ENCODE data around the gene GIMAP6. TPM values are rescaled to one million over a fixed set of nuclear protein-coding genes. Genes with fewer than 3 reads are reported as not detected.
"Not testable (repeated sequence)": the region's sequence is repeated elsewhere in the genome, so short reads cannot be mapped to it uniquely, and the experiment has no call there.

GIMAP6 gene
- total and polyA plus RNA-seq, 8 donors: 19.4 to 52.7 (median 28.6) TPM

DNA sequence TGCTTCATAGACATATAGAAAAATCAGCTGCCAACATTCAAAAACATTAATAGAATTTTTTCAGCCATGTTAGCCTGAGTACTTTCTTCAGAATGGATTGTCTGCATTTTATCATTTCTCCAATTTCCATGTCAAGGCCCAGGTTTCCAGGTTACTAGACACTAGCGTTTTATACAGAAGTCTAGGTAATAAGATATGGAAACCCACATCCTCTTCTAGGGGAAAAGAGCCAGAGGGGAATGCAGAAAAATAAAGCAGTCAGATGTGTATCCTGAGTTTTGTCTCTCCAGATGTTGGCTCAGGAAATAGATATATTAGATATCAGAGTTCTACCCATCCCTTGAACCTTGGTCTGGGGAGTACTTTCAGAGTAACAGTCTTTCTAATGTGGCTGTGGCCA lies 44.6 kb downstream of the GIMAP6 start:
- TF ChIP-seq, protein P1, sequence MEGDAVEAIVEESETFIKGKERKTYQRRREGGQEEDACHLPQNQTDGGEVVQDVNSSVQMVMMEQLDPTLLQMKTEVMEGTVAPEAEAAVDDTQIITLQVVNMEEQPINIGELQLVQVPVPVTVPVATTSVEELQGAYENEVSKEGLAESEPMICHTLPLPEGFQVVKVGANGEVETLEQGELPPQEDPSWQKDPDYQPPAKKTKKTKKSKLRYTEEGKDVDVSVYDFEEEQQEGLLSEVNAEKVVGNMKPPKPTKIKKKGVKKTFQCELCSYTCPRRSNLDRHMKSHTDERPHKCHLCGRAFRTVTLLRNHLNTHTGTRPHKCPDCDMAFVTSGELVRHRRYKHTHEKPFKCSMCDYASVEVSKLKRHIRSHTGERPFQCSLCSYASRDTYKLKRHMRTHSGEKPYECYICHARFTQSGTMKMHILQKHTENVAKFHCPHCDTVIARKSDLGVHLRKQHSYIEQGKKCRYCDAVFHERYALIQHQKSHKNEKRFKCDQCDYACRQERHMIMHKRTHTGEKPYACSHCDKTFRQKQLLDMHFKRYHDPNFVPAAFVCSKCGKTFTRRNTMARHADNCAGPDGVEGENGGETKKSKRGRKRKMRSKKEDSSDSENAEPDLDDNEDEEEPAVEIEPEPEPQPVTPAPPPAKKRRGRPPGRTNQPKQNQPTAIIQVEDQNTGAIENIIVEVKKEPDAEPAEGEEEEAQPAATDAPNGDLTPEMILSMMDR (IDR thresholded peaks at IDR 0.05): no peak
- H3K4me3 ChIP-seq: no peak overlapping the region
- ATAC-seq: no peak
- H3K9me3 ChIP-seq: peaks cover 0 to 10% of the 10 kb centered on the region in 2 donors
- H3K4me1 ChIP-seq: peaks cover 0 to 32% of the 10 kb centered on the region in 2 donors
- no peaks in the 10 kb centered on the region for H3K36me3 ChIP-seq
- intact Hi-C loops (cut with DNase I): no loop called here
- no peak for DNase-seq
- H3K27me3 ChIP-seq: no peaks in the 10 kb centered on the region
- H3K27ac ChIP-seq: peak overlapping the region; percentile 50 to 83

- TF ChIP-seq, protein P1 (IDR thresholded peaks at IDR 0.05): no peak
- peaks cover 0 to 32% of the 10 kb centered on the region in 2 donors for H3K4me1 ChIP-seq
- H3K9me3 ChIP-seq: peaks cover 0 to 4% of the 10 kb centered on the region in 2 donors
- ATAC-seq: peak; percentile 81
- peak overlapping the region; percentile 50 to 83 for H3K27ac ChIP-seq
- H3K27me3 ChIP-seq: no peaks in the 10 kb centered on the region
- H3K36me3 ChIP-seq: no peaks in the 10 kb centered on the region
- DNase-seq: peak in 1 of 4 donors; percentile 16
- no peak overlapping the region for H3K4me3 ChIP-seq
- intact Hi-C loops (cut with DNase I): no loop called here
Observed at GRCh38 chr7:150586785-150587152, 45.4 kb downstream of the GIMAP6 start.

- DNase-seq (no peak), ATAC-seq (peak; percentile 84)
- Histone ChIP-seq H3K27me3 (no peaks in the 10 kb centered on the region), H3K4me1 (peaks cover 0 to 32% of the 10 kb centered on the region in 2 donors), H3K27ac (peak overlapping the region; percentile 3 to 83), H3K9me3 (peaks cover 0 to 7% of the 10 kb centered on the region in 2 donors), H3K4me3 (no peak overlapping the region), H3K36me3 (no peaks in the 10 kb centered on the region)
- TF ChIP-seq, protein P1 (IDR thresholded peaks at IDR 0.05): no peak
- intact Hi-C loops (cut with DNase I): no loop called here
Observed at GRCh38 chr7:150586068-150586784, 46.0 kb downstream of the GIMAP6 start.

- Histone ChIP-seq H3K4me3 (no peak overlapping the region), H3K27me3 (no peaks in the 10 kb centered on the region), H3K27ac (peak overlapping the region in 1 of 2 donors; percentile 83), H3K36me3 (no peaks in the 10 kb centered on the region), H3K4me1 (peaks cover 0 to 38% of the 10 kb centered on the region in 2 donors), H3K9me3 (peaks cover 0 to 11% of the 10 kb centered on the region in 2 donors)
- TF ChIP-seq, protein P1 (IDR thresholded peaks at IDR 0.05): no peak
- intact Hi-C loops (cut with DNase I): no loop called here
- DNase-seq (no peak), ATAC-seq (no peak)
Observed at GRCh38 chr7:150585199-150585598, 47.0 kb downstream of the GIMAP6 start.

DNA sequence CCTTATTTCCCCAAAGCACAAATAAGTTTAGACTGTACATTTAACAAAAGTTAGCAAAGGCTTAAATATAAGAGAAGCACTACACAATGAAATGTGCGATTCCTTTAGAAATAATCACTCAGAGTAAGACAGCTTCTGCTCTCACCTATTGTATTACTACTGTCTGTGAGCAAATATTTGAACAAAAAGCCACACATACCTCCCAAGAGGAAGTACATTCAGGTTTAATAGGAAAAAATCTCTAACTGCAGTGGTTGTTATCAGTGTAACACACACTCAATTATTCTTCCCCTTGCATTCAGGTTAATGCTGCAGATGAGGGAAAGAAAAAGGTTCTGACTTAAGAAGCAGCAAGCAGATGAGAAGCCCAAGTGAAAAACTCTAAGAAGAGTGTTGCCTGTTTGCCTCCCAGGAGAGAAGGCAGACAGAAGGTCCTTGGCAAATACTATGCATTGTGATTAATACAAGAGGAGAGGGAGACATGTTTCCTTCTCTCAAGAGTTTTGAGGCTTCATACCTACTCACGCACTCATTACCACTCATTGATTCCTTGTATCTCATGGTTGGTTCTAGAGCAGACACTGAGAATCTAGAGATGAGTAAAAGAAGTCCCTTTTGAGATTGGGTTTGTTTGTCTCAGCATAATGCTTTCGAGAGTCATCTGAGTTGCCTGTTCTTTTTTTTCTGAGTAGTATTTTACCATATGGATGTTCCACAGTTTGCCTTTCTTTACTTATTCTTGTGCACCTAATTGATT lies 51.4 kb downstream of the GIMAP6 start:
- Histone ChIP-seq H3K4me1 (peaks cover 0 to 28% of the 10 kb centered on the region in 2 donors), H3K9me3 (peaks cover 0 to 11% of the 10 kb centered on the region in 2 donors), H3K36me3 (no peaks in the 10 kb centered on the region), H3K4me3 (no peak overlapping the region), H3K27ac (peak overlapping the region in 1 of 2 donors; percentile 16), H3K27me3 (no peaks in the 10 kb centered on the region)
- DNase-seq: no peak
- intact Hi-C loops (cut with DNase I): no loop called here
- ATAC-seq: no peak
- TF ChIP-seq, protein P1 (IDR thresholded peaks at IDR 0.05): no peak

GRCh38 chr7:150579979-150580637 lies 52.1 kb downstream of the GIMAP6 start:
- Histone ChIP-seq H3K4me1 (peaks cover 0 to 22% of the 10 kb centered on the region in 2 donors), H3K9me3 (peaks cover 0 to 13% of the 10 kb centered on the region in 2 donors), H3K27ac (peak overlapping the region in 1 of 2 donors; percentile 16)
- H3K4me3 ChIP-seq; DNase-seq; ATAC-seq; intact Hi-C loops (cut with DNase I); H3K36me3 ChIP-seq; H3K27me3 ChIP-seq: not testable (repeated sequence)

Measured in left lung (tissue), 10 donors.